ENCODE results near the gene MAN1C1. TPM values are rescaled to one million over a fixed set of nuclear protein-coding genes. Genes with fewer than 3 reads are reported as not detected.

MAN1C1 gene
- total and polyA plus RNA-seq, 10 of the 15 experiments (the other 5 are each of a cell fraction or from before 2014, with no cell fraction given), result 0.12 to 0.56 (median 0.22) TPM; not detected in 3

DNA sequence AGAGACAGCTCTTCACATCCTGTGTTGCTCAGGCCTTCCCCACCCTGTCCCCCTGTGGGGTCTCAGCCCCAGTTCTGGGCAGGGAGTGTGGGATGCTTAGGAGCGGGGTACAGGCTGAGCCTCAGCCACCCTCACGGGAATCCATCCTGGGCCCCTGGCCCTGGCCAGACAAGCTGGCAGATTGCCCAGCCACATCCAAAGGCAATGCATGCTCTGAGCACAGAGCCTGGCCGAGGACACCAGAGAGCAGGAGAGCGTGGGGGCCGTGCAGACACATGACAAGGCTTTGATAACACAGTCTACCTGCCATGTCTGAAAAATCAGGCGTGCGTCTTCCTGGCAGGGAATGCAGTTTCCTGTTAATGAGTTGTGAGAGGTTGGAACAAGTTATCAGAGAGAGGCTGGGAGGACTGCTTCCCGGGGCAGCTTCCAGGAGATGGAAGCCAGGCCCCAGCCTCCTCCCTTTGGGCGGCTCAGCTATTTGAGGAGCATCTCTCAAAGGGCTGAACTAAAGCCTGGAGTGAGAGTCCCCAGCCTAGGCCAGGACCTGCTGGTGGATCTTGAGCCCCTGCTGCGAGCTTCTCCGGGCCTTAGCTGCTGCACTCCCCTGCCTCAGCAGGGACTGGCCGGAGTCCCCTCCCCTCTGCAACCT, 111.2 kb downstream of the MAN1C1 start (continued):
- TF ChIP-seq, protein P1, sequence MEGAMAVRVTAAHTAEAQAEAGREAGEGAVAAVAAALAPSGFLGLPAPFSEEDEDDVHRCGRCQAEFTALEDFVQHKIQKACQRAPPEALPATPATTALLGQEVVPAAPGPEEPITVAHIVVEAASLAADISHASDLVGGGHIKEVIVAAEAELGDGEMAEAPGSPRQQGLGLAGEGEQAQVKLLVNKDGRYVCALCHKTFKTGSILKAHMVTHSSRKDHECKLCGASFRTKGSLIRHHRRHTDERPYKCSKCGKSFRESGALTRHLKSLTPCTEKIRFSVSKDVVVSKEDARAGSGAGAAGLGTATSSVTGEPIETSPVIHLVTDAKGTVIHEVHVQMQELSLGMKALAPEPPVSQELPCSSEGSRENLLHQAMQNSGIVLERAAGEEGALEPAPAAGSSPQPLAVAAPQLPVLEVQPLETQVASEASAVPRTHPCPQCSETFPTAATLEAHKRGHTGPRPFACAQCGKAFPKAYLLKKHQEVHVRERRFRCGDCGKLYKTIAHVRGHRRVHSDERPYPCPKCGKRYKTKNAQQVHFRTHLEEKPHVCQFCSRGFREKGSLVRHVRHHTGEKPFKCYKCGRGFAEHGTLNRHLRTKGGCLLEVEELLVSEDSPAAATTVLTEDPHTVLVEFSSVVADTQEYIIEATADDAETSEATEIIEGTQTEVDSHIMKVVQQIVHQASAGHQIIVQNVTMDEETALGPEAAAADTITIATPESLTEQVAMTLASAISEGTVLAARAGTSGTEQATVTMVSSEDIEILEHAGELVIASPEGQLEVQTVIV (IDR thresholded peaks at IDR 0.05; ENCODE audit: borderline replicate concordance, partially characterized antibody), result no peak

DNA sequence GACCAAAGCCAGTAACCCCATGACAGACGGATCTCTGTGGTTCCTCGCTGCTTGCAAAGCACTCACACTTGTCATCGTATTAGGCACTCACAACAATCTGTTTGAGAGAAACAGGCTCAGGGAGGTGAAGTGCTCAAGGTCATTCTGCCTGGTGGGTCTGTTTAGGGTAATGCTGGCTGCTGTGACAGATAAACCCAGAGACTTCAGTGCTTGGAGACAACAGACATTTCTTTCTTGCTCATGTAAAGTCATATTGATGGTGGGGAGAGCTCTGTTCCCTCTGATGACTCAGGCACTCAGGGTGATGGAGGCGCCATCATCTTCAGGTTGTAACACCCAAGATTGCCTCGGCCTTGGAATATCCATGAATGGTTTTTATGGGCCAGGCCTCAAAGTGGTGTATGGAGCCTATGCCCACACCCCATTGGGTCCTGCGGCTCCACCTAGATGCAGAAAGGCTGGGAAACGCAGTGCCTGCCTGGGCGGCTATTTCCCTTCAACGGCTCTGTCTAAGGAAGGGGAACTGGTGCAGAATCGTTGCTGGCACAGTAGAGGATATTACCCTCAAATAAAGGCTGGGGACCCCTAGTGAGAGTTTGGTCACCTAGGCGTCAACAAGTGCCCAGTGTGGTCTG, 111.8 kb downstream of the MAN1C1 start:
- RAD21 ChIA-PET (ENCODE audit: unreplicated experiment), result no interaction called here
- peaks cover 5% of the 10 kb centered on the region for H3K4me1 ChIP-seq (ENCODE audit: control insufficient read depth, insufficient read depth, low read length)
- H3K9ac ChIP-seq (ENCODE audit: control insufficient read depth, insufficient read depth, low read length), result no peak overlapping the region
- TF ChIP-seq CREM (IDR thresholded peaks at IDR 0.05; ENCODE audit: low read depth), result no peak
- no peak for TF ChIP-seq NBN (IDR thresholded peaks at IDR 0.05)
- TF ChIP-seq, protein P2, sequence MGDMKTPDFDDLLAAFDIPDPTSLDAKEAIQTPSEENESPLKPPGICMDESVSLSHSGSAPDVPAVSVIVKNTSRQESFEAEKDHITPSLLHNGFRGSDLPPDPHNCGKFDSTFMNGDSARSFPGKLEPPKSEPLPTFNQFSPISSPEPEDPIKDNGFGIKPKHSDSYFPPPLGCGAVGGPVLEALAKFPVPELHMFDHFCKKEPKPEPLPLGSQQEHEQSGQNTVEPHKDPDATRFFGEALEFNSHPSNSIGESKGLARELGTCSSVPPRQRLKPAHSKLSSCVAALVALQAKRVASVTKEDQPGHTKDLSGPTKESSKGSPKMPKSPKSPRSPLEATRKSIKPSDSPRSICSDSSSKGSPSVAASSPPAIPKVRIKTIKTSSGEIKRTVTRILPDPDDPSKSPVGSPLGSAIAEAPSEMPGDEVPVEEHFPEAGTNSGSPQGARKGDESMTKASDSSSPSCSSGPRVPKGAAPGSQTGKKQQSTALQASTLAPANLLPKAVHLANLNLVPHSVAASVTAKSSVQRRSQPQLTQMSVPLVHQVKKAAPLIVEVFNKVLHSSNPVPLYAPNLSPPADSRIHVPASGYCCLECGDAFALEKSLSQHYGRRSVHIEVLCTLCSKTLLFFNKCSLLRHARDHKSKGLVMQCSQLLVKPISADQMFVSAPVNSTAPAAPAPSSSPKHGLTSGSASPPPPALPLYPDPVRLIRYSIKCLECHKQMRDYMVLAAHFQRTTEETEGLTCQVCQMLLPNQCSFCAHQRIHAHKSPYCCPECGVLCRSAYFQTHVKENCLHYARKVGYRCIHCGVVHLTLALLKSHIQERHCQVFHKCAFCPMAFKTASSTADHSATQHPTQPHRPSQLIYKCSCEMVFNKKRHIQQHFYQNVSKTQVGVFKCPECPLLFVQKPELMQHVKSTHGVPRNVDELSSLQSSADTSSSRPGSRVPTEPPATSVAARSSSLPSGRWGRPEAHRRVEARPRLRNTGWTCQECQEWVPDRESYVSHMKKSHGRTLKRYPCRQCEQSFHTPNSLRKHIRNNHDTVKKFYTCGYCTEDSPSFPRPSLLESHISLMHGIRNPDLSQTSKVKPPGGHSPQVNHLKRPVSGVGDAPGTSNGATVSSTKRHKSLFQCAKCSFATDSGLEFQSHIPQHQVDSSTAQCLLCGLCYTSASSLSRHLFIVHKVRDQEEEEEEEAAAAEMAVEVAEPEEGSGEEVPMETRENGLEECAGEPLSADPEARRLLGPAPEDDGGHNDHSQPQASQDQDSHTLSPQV (IDR thresholded peaks at IDR 0.05), result no peak
- no peak for TF ChIP-seq IRF4 (IDR thresholded peaks at IDR 0.05; ENCODE audit: low read depth, low read length)
- TF ChIP-seq KDM1A (IDR thresholded peaks at IDR 0.05; ENCODE audit: borderline replicate concordance), result no peak
- no peak for TF ChIP-seq FOXM1 (IDR thresholded peaks at IDR 0.05; ENCODE audit: low read depth, low read length)
- no peak for TF ChIP-seq WRNIP1 (IDR thresholded peaks at IDR 0.05; ENCODE audit: borderline replicate concordance, low read depth, low read length)
- TF ChIP-seq, protein P3, sequence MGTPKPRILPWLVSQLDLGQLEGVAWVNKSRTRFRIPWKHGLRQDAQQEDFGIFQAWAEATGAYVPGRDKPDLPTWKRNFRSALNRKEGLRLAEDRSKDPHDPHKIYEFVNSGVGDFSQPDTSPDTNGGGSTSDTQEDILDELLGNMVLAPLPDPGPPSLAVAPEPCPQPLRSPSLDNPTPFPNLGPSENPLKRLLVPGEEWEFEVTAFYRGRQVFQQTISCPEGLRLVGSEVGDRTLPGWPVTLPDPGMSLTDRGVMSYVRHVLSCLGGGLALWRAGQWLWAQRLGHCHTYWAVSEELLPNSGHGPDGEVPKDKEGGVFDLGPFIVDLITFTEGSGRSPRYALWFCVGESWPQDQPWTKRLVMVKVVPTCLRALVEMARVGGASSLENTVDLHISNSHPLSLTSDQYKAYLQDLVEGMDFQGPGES (IDR thresholded peaks at IDR 0.05), result no peak
- TF ChIP-seq, protein P4, sequence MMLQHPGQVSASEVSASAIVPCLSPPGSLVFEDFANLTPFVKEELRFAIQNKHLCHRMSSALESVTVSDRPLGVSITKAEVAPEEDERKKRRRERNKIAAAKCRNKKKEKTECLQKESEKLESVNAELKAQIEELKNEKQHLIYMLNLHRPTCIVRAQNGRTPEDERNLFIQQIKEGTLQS (IDR thresholded peaks at IDR 0.05; ENCODE audit: borderline replicate concordance, extremely low read depth, low read depth, low read length), result no peak
- no peak for TF ChIP-seq RUNX3 (IDR thresholded peaks at IDR 0.05; ENCODE audit: low read length)
- TF ChIP-seq ETV6 (conservative IDR thresholded peaks at IDR 0.05 in 1 of 2, IDR thresholded peaks at IDR 0.05 in 1 of 2; ENCODE audit: borderline replicate concordance in 1 of 2, low read depth in 1 of 2), result no peak

More for the DNA sequence above, 111.8 kb downstream of the MAN1C1 start:
- H4K20me1 ChIP-seq (ENCODE audit: control insufficient read depth, insufficient read depth), result no peaks in the 10 kb centered on the region; the same call in 1 of the 2 replicates
- no peak for DNase-seq (ENCODE audit: low read depth, low spot score)
- no peak overlapping the region for H2AFZ ChIP-seq (ENCODE audit: control insufficient read depth, low read depth, low read length)
- ChIA-PET POLR2A (no interaction called here), SMC1A (ENCODE audit: uncharacterized antibody, unreplicated experiment) (no interaction called here), CTCF (no interaction called here)
- no peaks in the 10 kb centered on the region for H3K79me2 ChIP-seq (ENCODE audit: control insufficient read depth, insufficient read depth, low read length)
- H3K36me3 ChIP-seq (ENCODE audit: control insufficient read depth in 2 of 2, insufficient read depth in 2 of 2, low read length in 1 of 2), result no peaks in the 10 kb centered on the region
- H3K4me2 ChIP-seq (ENCODE audit: control insufficient read depth, insufficient read depth), result no peak overlapping the region
- no TSS peak for BruUV-seq (replicated peaks)
- no peaks in the 10 kb centered on the region; the same call in 1 of the 3 replicates for H3K9me3 ChIP-seq (replicated peaks; ENCODE audit: control insufficient read depth, insufficient read depth, low read length)
- no peak overlapping the region for H3K27ac ChIP-seq (ENCODE audit: control insufficient read depth, insufficient read depth)
- intact Hi-C loops (cut with micrococcal nuclease; ENCODE audit: unreplicated experiment), result no loop called here
- no peak for FAIRE-seq
- H3K27me3 ChIP-seq (replicated peaks in 1 of 2; ENCODE audit: control insufficient read depth in 2 of 2, insufficient read depth in 2 of 2, low read length in 1 of 2), result peaks cover 1 to 2% of the 10 kb centered on the region in 2 experiments; a peak in 3 of 4 replicates
- no peak for ATAC-seq
- in situ Hi-C loops (cut with MboI), result no loop called here
- no peak overlapping the region for H3K4me3 ChIP-seq
- 61% methylated on average over 11 of the region's 11 CpGs for WGBS (ENCODE audit: insufficient coverage, insufficient replicate concordance, low lambda C conversion rate, missing lambda C conversion rate)

All from GM12878 (cell line).